GM21526 (cell line): ENCODE measurements around the gene CASP7.
"Not testable (repeated sequence)": the region's sequence is repeated elsewhere in the genome, so short reads cannot be mapped to it uniquely, and the experiment has no call there.

Experiments
- ATAC-seq: cut with Tn5 transposase; IDR thresholded peaks from one replicate; pipeline ENCODE4 v1.9.1; 2021; ENCODE audit warnings: moderate library complexity; ENCODE audit not compliant: unreplicated experiment, low FRiP score

The CASP7 gene

GRCh38 chr10:113751181-113751732, 71.5 kb downstream of the CASP7 start, which contains the start of gene PLEKHS1:
Gene PLEKHS1 (plus strand): TSS chr10:113751682. CDS start chr10:113755278, 3,596 bp downstream.
- ATAC-seq, result no peak

DNA sequence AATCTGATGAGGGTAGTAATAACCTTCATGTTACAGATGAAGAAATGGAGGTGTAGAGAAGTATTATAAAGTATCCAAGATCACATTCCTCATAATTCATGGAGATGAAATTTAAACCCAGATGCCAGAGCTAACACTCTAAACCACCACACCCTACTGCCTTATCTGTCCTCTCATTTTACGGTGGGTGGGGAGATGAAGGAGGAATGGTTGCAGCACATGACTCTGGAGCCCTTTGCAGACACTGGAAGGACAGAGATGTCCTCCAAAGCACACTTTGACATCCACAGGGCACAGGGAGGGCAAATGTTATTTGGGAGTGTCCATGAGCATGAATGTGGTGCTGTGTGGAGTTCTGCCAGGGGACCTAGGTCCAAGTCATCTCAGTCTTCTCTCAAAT, 72.8 kb downstream of the CASP7 start:
- no peak for ATAC-seq

GRCh38 chr10:113753020-113753692, 73.4 kb downstream of the CASP7 start:
- ATAC-seq, result no peak

GRCh38 chr10:113754125-113754524, 74.4 kb downstream of the CASP7 start:
- ATAC-seq, result no peak

GRCh38 chr10:113754768-113755167, 75.1 kb downstream of the CASP7 start:
- ATAC-seq, result no peak

DNA sequence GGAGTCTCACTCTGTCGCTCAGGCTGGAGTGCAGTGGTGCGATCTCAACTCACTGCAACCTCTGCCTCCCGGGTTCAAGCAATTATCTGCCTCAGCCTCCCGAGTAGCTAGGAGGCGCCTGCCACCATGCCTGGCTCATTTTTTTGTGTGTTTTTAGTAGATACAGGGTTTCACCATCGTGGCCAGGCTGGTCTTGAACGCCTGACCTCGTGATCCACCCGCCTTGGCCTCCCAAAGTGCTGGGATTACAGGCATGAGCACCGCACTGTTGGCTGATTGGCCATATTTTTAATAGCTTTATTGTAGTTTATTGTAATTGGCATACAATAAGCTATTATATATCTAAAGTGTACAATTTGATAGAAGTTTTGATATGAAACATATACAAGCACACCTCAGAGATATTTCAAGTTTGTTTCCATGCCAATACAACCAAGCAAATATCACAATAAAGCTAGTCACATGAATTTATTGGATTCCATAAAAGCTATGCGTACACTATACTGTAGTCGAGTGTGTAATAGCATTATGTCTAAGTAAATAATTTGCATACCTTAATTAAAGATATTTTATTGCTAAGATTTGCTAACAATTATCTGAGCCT, 77.3 kb downstream of the CASP7 start:
- ATAC-seq, result no peak

DNA sequence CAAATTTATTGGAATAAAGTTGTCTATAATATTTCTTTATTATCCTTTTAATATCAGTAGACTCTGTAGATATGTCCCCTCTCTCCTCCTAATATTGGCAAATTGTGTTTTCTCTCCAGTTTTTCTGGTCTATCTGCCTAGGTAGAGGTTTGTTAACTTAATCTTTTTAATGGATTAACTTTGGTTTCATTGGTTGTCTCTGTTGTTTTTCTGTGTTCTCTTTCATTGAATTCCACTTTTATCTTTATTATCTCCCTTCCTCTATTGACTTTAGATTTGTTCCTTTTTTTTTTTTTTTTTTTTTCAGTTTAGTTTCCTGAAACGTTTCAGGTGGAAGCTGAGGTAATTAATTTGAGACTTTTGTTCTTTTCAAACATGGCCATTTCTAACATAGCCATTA, 82.4 kb downstream of the CASP7 start:
- ATAC-seq, result no peak

DNA sequence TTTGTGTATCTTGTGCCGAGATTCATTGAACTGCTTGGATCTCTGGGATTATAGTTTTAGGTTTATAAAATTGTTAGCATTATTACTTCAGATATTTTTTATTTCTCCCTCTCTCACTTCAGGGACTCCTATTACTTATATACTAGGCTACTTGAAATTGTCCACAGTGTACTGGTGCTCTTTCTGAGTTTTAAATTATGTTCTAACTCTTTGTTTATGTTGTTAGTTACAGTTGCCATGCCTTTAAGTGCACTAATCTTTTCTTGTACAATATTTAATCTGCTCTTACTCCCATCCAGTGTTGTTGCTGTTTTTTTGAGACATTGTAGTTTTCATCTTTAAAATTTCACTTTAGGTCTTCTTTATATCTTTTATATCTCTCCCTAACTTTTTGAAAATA, 84.9 kb downstream of the CASP7 start:
- no peak for ATAC-seq

DNA sequence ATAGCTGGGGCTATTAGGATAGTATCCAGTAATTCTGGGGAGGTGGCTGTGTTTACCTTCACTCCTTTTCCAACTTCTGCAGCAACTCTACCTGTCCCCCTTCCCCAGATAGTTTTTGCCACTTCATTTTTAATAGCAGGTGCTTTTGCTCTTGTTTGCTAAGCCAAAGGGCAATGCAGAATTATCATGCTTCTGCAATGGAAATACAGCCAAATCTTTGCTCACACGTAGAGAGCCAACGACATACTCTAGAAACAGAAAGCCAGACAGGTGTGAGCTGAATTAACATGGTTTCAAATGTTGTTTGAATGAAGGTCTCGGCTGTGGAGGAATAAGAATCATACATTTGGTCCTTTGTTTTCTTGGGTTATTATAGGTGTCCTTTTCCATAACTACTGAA, 86.2 kb downstream of the CASP7 start:
- ATAC-seq, result no peak

DNA sequence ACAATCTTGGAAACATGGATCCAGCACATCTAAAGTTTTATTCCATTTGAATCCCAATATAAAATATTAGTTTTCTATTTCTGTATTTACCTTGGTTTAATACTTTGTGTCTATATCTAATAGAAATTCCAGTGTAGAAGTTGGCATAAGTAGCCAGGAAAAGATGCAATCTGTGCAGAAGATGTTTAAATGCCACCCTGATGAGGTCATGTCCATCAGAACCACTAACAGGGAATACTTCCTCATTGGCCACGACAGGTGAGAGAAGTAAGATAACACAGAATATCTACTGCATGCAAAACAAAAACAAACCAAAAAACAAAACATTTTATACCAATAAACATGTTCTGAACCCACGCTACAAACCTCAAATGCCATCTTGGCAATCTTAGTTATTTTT, 87.5 kb downstream of the CASP7 start:
- ATAC-seq, result no peak

GRCh38 chr10:113770346-113770745, 90.6 kb downstream of the CASP7 start:
- no peak for ATAC-seq

DNA sequence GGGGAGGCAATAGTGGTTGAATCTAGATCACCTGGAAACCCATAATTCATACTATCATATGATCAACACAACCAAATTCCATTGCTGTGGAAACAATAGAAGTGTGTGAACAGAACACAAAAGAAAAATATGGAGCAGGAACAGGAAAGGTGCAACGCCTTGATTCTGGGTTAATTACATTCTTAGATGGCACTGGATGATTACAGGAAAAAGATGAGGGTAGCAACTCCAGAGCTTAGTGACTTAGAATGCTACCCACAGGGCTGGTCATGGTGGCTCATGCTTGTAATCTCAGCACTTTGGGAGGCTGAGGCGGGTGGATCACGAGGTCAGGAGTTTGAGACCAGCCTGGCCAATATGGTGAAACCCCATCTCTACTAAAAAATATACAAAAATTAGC, 91.4 kb downstream of the CASP7 start:
- ATAC-seq, result not testable (repeated sequence)

GRCh38 chr10:113775686-113776294, 96.1 kb downstream of the CASP7 start:
- no peak for ATAC-seq

DNA sequence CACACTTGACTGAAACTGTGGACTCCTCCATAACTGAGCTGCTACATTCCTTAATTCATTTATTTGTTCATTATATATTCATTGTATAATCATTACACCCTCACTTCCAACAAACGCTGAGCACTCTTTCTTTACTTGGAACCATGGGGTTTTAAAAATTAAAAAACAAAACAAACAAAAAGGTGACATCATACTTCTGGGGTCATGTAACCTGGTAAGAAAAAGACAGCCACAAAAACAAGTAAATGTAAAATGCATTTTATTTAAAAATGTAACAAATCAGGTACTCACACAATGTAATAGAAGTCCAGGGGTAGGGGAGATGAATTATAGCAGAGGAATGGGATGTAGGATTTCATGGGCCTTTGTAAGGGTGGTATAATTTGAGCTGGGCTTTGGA, 96.8 kb downstream of the CASP7 start:
- ATAC-seq, result no peak
